ENCODE results near the gene TUBB. TPM values are rescaled to one million over a fixed set of nuclear protein-coding genes. Genes with fewer than 3 reads are reported as not detected.

TUBB gene
- total and polyA plus RNA-seq, 9 of the 15 experiments (the other 6 are each of a cell fraction or from before 2014, with no cell fraction given): 971 to 2,870 (median 1,478) TPM

GRCh38 chr6:30719791-30720737, at the start of gene TUBB (continued):
- no peak for TF ChIP-seq CEBPZ (IDR thresholded peaks at IDR 0.05; ENCODE audit: borderline replicate concordance, low read depth, low read length)
- TF ChIP-seq DMBX1 (CRISPR knock-in tag; IDR thresholded peaks at IDR 0.05; ENCODE audit: borderline replicate concordance): no peak
- TF ChIP-seq RHOXF2B (CRISPR knock-in tag; conservative IDR thresholded peaks at IDR 0.05): 0 out of 2 replicates have a peak, but pooled peaks have one; percentile 42
- no peak for TF ChIP-seq ZNF699 (CRISPR knock-in tag; IDR thresholded peaks at IDR 0.05; ENCODE audit: insufficient replicate concordance)
- 0 out of 2 replicates have a peak, but pooled peaks have one; percentile 54 for TF ChIP-seq OTX1 (CRISPR knock-in tag; IDR thresholded peaks at IDR 0.05)
- TF ChIP-seq ELF1 (tag; IDR thresholded peaks at IDR 0.05): no peak
- TF ChIP-seq ZNF766 (CRISPR knock-in tag; conservative IDR thresholded peaks at IDR 0.05): peak; percentile 15; the same call in 1 of the 2 replicates
- TF ChIP-seq TRIM24 (IDR thresholded peaks at IDR 0.05): no peak
- TF ChIP-seq NCOA1 (IDR thresholded peaks at IDR 0.05; ENCODE audit: low read depth): no peak; the same call in 1 of the 2 replicates
- no peak for TF ChIP-seq HMGN3 (IDR thresholded peaks at IDR 0.05; ENCODE audit: borderline replicate concordance, extremely low read depth, insufficient read length, low read depth, low read length)
- TF ChIP-seq SAFB (IDR thresholded peaks at IDR 0.05; ENCODE audit: borderline replicate concordance, low read depth, low read length): no peak
- TF ChIP-seq HNRNPUL1 (IDR thresholded peaks at IDR 0.05; ENCODE audit: low read length): no peak
- TF ChIP-seq ERF (CRISPR knock-in tag; IDR thresholded peaks at IDR 0.05): no peak
- TF ChIP-seq, protein P1, sequence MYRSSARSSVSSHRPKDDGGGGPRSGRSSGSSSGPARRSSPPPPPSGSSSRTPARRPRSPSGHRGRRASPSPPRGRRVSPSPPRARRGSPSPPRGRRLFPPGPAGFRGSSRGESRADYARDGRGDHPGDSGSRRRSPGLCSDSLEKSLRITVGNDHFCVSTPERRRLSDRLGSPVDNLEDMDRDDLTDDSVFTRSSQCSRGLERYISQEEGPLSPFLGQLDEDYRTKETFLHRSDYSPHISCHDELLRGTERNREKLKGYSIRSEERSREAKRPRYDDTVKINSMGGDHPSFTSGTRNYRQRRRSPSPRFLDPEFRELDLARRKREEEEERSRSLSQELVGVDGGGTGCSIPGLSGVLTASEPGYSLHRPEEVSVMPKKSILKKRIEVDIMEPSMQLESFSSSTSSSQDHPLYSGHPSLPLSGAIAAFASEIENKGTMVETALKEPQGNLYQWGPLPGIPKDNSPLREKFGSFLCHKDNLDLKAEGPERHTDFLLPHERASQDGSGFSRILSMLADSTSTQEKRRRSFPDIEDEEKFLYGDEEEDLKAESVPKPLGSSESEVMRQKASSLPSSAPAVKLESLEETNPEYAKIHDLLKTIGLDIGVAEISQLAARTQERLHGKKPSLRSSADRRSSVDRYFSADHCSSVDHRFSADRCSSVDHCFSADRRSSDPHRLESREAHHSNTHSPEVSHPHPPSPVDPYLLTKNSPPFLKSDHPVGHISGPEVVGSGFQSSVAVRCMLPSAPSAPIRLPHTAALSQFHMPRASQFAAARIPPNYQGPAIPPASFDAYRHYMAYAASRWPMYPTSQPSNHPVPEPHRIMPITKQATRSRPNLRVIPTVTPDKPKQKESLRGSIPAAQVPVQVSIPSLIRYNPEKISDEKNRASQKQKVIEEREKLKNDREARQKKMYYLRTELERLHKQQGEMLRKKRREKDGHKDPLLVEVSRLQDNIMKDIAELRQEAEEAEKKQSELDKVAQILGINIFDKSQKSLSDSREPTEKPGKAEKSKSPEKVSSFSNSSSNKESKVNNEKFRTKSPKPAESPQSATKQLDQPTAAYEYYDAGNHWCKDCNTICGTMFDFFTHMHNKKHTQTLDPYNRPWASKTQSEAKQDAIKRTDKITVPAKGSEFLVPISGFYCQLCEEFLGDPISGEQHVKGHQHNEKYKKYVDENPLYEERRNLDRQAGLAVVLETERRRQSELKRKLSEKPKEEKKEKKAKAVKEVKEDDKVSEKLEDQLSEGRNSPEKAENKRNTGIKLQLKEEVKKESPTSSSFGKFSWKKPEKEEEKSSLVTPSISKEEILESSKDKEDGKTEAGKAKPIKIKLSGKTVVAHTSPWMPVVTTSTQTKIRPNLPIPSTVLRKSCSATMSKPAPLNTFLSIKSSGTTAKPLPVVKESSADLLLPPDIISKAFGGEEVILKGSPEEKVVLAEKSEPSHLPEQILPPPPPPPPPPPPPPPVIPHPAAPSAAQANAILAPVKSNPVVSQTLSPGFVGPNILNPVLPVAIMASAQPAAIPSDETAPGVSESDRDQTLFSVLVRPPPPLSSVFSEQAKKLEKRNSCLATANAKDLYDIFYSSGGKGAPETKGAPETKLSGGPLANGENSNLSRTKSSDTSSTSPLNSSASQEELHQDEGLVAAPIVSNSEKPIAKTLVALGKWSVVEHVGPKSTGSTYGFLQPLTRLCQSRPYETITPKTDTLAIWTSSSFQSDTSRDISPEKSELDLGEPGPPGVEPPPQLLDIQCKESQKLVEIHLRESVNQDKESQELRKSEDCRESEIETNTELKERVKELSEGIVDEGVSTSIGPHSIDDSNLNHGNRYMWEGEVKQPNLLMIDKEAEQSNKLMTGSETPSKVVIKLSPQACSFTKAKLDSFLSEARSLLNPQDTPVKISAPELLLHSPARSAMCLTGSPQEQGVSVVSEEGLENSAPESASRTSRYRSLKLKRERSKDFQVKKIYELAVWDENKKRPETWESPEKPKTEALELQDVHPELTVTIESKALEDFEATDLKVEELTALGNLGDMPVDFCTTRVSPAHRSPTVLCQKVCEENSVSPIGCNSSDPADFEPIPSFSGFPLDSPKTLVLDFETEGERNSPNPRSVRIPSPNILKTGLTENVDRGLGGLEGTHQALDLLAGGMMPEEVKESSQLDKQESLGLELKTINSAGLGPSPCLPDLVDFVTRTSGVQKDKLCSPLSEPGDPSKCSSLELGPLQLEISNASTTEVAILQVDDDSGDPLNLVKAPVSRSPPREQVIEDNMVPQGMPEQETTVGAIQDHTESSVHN (IDR thresholded peaks at IDR 0.05; ENCODE audit: borderline replicate concordance in 1 of 2, low read depth in 1 of 2): 0 out of 4 replicates have a peak, but pooled peaks of 1 of the 2 experiments have one; percentile 16

All from K562 (cell line).